H1 (cell line): ENCODE results near the gene NDUFA3. TPM values are rescaled to one million over a fixed set of nuclear protein-coding genes. Genes with fewer than 3 reads are reported as not detected.

Experiments used
- CTCF ChIA-PET: fragments of 300-600 bp; sonication (Branson Sonifier 250); formaldehyde crosslinking; loops from one replicate; lab custom pipeline; 2021; ENCODE audit not compliant: partially characterized antibody; lab: Charles Lee
- POLR2A ChIA-PET: fragments of 300-600 bp; sonication (Branson Sonifier 250); formaldehyde crosslinking; loops from one replicate; lab custom pipeline; 2021; ENCODE audit warnings: inconsistent platforms; ENCODE audit not compliant: partially characterized antibody; lab: Charles Lee
- DNase-seq, 2 experiments: peaks; one replicate each; pipeline versions ENCODE4 v3.0.0 to v3.0.0-alpha.2; 2010 to 2022; ENCODE audit warnings: low spot score in 2 of 2, low read depth in 1 of 2, mixed read lengths in 1 of 2
- FAIRE-seq: peaks from 2 replicates; lab custom pipeline; 2011; peaks lifted over from hg19 to GRCh38; lab: Jason Lieb, UNC
- H2AFZ ChIP-seq: 2 replicates; pipeline ENCODE4 v1.8.1; 2012; ENCODE audit warnings: low read length, inconsistent platforms
- H2AK5ac ChIP-seq: 2 replicates; pipeline ENCODE4 v1.6.1; 2013; ENCODE audit warnings: low read depth, low read length
- H2BK120ac ChIP-seq: replicated peaks from 2 replicates; pipeline ENCODE3; 2013; ENCODE audit warnings: low read depth, low read length, inconsistent platforms
- H2BK12ac ChIP-seq: 2 replicates; pipeline ENCODE4 v1.6.1; 2013; ENCODE audit warnings: low read depth, low read length
- H2BK15ac ChIP-seq: 2 replicates; pipeline ENCODE4 v1.6.1; 2013; ENCODE audit warnings: low read length
- H2BK20ac ChIP-seq: 2 replicates; pipeline ENCODE4 v1.6.1; 2013; ENCODE audit warnings: low read length
- H2BK5ac ChIP-seq: 2 replicates; pipeline ENCODE4 v1.6.1; 2013; ENCODE audit warnings: low read depth, low read length
- H3K14ac ChIP-seq: 2 replicates; pipeline ENCODE4 v1.6.1; 2013; ENCODE audit warnings: inconsistent platforms; ENCODE audit not compliant: insufficient read length
- H3K18ac ChIP-seq: 2 replicates; pipeline ENCODE4 v1.6.1; 2013; ENCODE audit warnings: low read length; ENCODE audit errors: extremely low read depth
- H3K23ac ChIP-seq: 2 replicates; pipeline ENCODE4 v1.6.1; 2013; ENCODE audit warnings: inconsistent platforms; ENCODE audit not compliant: insufficient read length
- H3K23me2 ChIP-seq: 2 replicates; pipeline ENCODE4 v1.6.1; 2013; ENCODE audit warnings: low read depth, low read length
- H3K27ac ChIP-seq: 2 replicates; pipeline ENCODE4 v1.6.1; 2011; ENCODE audit warnings: low read depth, low read length, inconsistent platforms
- H3K27me3 ChIP-seq, 4 experiments: replicated peaks in 1 of 4; 1 replicate in 1 of 4; 2 replicates in 3 of 4; pipeline versions ENCODE4 v1.6.1 to v1.8.1; 2011 to 2013; ENCODE audit warnings: low read length in 3 of 4, mild to moderate bottlenecking in 3 of 4, inconsistent platforms in 2 of 4, mixed read lengths in 2 of 4, moderate library complexity in 1 of 4; ENCODE audit not compliant: control insufficient read depth in 3 of 4, insufficient read depth in 3 of 4; ENCODE audit errors: extremely low read depth in 1 of 4
- H3K36me3 ChIP-seq, 4 experiments: 2 replicates each; pipeline versions ENCODE4 v1.6.1 to v1.8.1; 2011 to 2013; ENCODE audit warnings: mild to moderate bottlenecking in 4 of 4, low read length in 3 of 4, moderate library complexity in 2 of 4, control low read depth in 1 of 4, inconsistent platforms in 1 of 4; ENCODE audit not compliant: insufficient read depth in 4 of 4, control insufficient read depth in 2 of 4
- H3K4ac ChIP-seq: replicated peaks from 2 replicates; pipeline ENCODE3; 2013; ENCODE audit warnings: low read length, low read depth, mixed read lengths, inconsistent platforms; ENCODE audit not compliant: insufficient read length
- H3K4me1 ChIP-seq, 4 experiments: replicated peaks in 1 of 4; 1 replicate in 1 of 4; 2 replicates in 3 of 4; pipeline versions ENCODE4 v1.6.1 to v1.8.1; 2011 to 2013; ENCODE audit warnings: low read length in 3 of 4, inconsistent platforms in 2 of 4, mixed read lengths in 1 of 4; ENCODE audit not compliant: insufficient read depth in 4 of 4, control insufficient read depth in 3 of 4
- H3K4me2 ChIP-seq, 2 experiments: 2 replicates each; pipeline versions ENCODE4 v1.6.1 to v1.8.1; 2011 to 2013; ENCODE audit warnings: low read depth in 2 of 2, low read length in 2 of 2, control low read depth in 1 of 2, inconsistent platforms in 1 of 2, mild to moderate bottlenecking in 1 of 2; ENCODE audit not compliant: insufficient read depth in 1 of 2
- H3K4me3 ChIP-seq, 4 experiments: fragments of 200-600, 300-600 bp in 1 of 4; sonication (generic), shearing (Covaris generic), sonication (Bioruptor Twin) in 1 of 4; 2 replicates each; pipeline versions ENCODE4 v1.5.1 to v1.8.1; 2011 to 2016; ENCODE audit warnings: low read length in 4 of 4, low read depth in 3 of 4, control low read depth in 2 of 4, inconsistent platforms in 2 of 4, mild to moderate bottlenecking in 2 of 4, mixed read lengths in 1 of 4, moderate library complexity in 1 of 4; ENCODE audit not compliant: insufficient read depth in 2 of 4; ENCODE audit errors: extremely low read depth in 1 of 4
- H3K56ac ChIP-seq: replicated peaks from 2 replicates; pipeline ENCODE3; 2013; ENCODE audit warnings: low read depth, mild to moderate bottlenecking, mixed read lengths, low read length, inconsistent platforms; ENCODE audit not compliant: insufficient read length
- H3K79me1 ChIP-seq: 2 replicates; pipeline ENCODE4 v1.6.1; 2013; ENCODE audit warnings: low read depth, low read length, control low read depth
- H3K79me2 ChIP-seq, 2 experiments: 2 replicates each; pipeline versions ENCODE4 v1.6.1 to v1.8.1; 2012 to 2013; ENCODE audit warnings: low read length in 2 of 2, mild to moderate bottlenecking in 2 of 2, inconsistent platforms in 1 of 2; ENCODE audit not compliant: insufficient read depth in 2 of 2, control insufficient read depth in 1 of 2
- H3K9ac ChIP-seq, 4 experiments: replicated peaks in 1 of 4; 1 replicate in 1 of 4; 2 replicates in 3 of 4; pipeline versions ENCODE4 v1.6.1 to v1.8.1; 2011 to 2013; ENCODE audit warnings: low read depth in 3 of 4, low read length in 3 of 4, control low read depth in 2 of 4, mild to moderate bottlenecking in 2 of 4, moderate library complexity in 2 of 4, inconsistent platforms in 1 of 4; ENCODE audit errors: extremely low read depth in 1 of 4
- H3K9me3 ChIP-seq, 2 experiments: 2 replicates each; pipeline versions ENCODE4 v1.6.1 to v1.8.1; 2012 to 2013; ENCODE audit warnings: mild to moderate bottlenecking in 2 of 2, moderate library complexity in 2 of 2, control low read depth in 1 of 2, inconsistent platforms in 1 of 2, low read depth in 1 of 2, low read length in 1 of 2, mixed read lengths in 1 of 2; ENCODE audit not compliant: insufficient read depth in 2 of 2
- H4K20me1 ChIP-seq, 2 experiments: replicated peaks in 1 of 2; 2 replicates each; pipeline versions ENCODE3 to v1.8.1; 2011 to 2013; ENCODE audit warnings: inconsistent platforms in 2 of 2, low read length in 2 of 2, mild to moderate bottlenecking in 1 of 2; ENCODE audit not compliant: insufficient read depth in 2 of 2, control insufficient read depth in 1 of 2
- H4K5ac ChIP-seq: 2 replicates; pipeline ENCODE4 v1.6.1; 2013; ENCODE audit warnings: low read length, low read depth, mixed read lengths, inconsistent platforms; ENCODE audit not compliant: insufficient read length
- H4K8ac ChIP-seq: 2 replicates; pipeline ENCODE4 v1.8.0; 2013; ENCODE audit warnings: mild to moderate bottlenecking, moderate library complexity, low read length, inconsistent platforms; ENCODE audit not compliant: insufficient read depth; ENCODE audit errors: extremely low read depth
- H4K91ac ChIP-seq: replicated peaks from 2 replicates; pipeline ENCODE3; 2013; ENCODE audit warnings: low read length, mixed read lengths, inconsistent platforms; ENCODE audit not compliant: insufficient read length
- JUND ChIP-seq: IDR thresholded peaks from 2 replicates; pipeline ENCODE4 v1.6.1; 2011; ENCODE audit warnings: mild to moderate bottlenecking, improper control_type of control experiment, low read length
- POLR2A ChIP-seq, 2 experiments: IDR thresholded peaks; 1 replicate in 1 of 2; 2 replicates in 1 of 2; pipeline ENCODE4 v1.6.1; 2011; ENCODE audit warnings: low read depth in 2 of 2, low read length in 2 of 2, mild to moderate bottlenecking in 2 of 2; ENCODE audit errors: control extremely low read depth in 1 of 2
- POLR2AphosphoS5 ChIP-seq: IDR thresholded peaks from 2 replicates; pipeline ENCODE4 v1.6.1; 2011; ENCODE audit warnings: low read depth, low read length
- SIRT6 ChIP-seq: IDR thresholded peaks from one replicate; pipeline ENCODE4 v1.7.1; 2012; ENCODE audit warnings: low read length, inconsistent platforms
- WGBS, 2 experiments: shearing (Covaris generic) in 1 of 2; methylation state at CpG; one replicate each; pipeline versions ENCODE4 v1.1.6 to v1.1.7; 2013 to 2015; ENCODE audit warnings: low lambda C conversion rate in 2 of 2, mixed read lengths in 2 of 2, inconsistent platforms in 1 of 2, low coverage in 1 of 2, missing lambda C conversion rate in 1 of 2; ENCODE audit not compliant: insufficient replicate concordance in 2 of 2, insufficient coverage in 1 of 2, insufficient read length in 1 of 2; ENCODE audit errors: extremely low coverage in 1 of 2, missing lambda C conversion rate in 1 of 2; 5-methylcytosine and 5-hydroxymethylcytosine counted together
- polyA plus RNA-seq, 7 experiments: library from polyadenylated mRNA; depleted of rRNA in 3 of 7; stranded (reverse) in 5 of 7; unstranded in 2 of 7; fragments of >200 nt in 5 of 7; fragments of 200-250 nt in 2 of 7; gene quantifications; 1 replicate in 5 of 7; 2 replicates in 1 of 7; 4 replicates in 1 of 7; pipeline versions ENCODE4 v1.2.1 to v1.2.3, GENCODE V29; 2011 to 2013; ENCODE audit warnings: missing spikeins in 2 of 7, mixed read lengths in 2 of 7
- total RNA-seq: library from RNA; stranded (reverse); fragmentation: NEBNext Ultra II Directional; extraction: Animal tissue kit (Norgen Biotek cat#: 25700); gene quantifications from 2 replicates; pipeline ENCODE4 v1.2.1, GENCODE V29; 2021
- TF ChIP-seq, protein P1 (sequence below): IDR thresholded peaks from 2 replicates; pipeline ENCODE4 v1.6.1; 2011; ENCODE audit warnings: low read depth, mild to moderate bottlenecking, low read length; ENCODE audit not compliant: insufficient read depth

Gene NDUFA3
- total and polyA plus RNA-seq, 2 of the 8 experiments (the other 6 are each of a cell fraction or from before 2014, with no cell fraction given), result 175 to 208 TPM

GRCh38 chr19:54127688-54128440 is 25.2 kb downstream of the NDUFA3 start:
- Histone ChIP-seq H2AFZ (no peak overlapping the region), H3K14ac (no peak overlapping the region), H2BK12ac (no peak overlapping the region), H3K79me1 (no peaks in the 10 kb centered on the region), H3K4me1 (no peaks in the 10 kb centered on the region), H2BK20ac (no peak overlapping the region), H4K20me1 (peaks cover 0 to 9% of the 10 kb centered on the region in 2 experiments), H2BK5ac (no peak overlapping the region), H3K23me2 (no peaks in the 10 kb centered on the region), H3K4ac (no peak overlapping the region), H3K27ac (no peak overlapping the region), H3K4me3 (no peak overlapping the region), H3K56ac (no peak overlapping the region), H3K9me3 (peaks cover 0 to under 1% of the 10 kb centered on the region in 2 experiments; a peak in 1 of 4 replicates), H3K23ac (no peak overlapping the region), H4K5ac (no peak overlapping the region), H3K9ac (no peak overlapping the region), H4K8ac (no peak overlapping the region), H3K18ac (no peak overlapping the region), H3K79me2 (no peaks in the 10 kb centered on the region), H2BK15ac (no peak overlapping the region), H2BK120ac (no peak overlapping the region), H3K36me3 (peaks cover 21 to 80% (median 42%) of the 10 kb centered on the region in 4 experiments), H3K4me2 (no peak overlapping the region), H2AK5ac (no peak overlapping the region), H4K91ac (no peak overlapping the region), H3K27me3 (no peaks in the 10 kb centered on the region)
- DNase-seq, result no peak
- CTCF ChIA-PET, result no interaction called here
- FAIRE-seq, result no peak
- TF ChIP-seq SIRT6 (no peak), JUND (no peak), POLR2A (IDR thresholded peaks at IDR 0.05; ENCODE audit: control extremely low read depth in 1 of 2, low read depth in 2 of 2, low read length in 2 of 2) (no peak), POLR2AphosphoS5 (no peak)
- TF ChIP-seq, protein P1, sequence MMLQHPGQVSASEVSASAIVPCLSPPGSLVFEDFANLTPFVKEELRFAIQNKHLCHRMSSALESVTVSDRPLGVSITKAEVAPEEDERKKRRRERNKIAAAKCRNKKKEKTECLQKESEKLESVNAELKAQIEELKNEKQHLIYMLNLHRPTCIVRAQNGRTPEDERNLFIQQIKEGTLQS, result no peak
- 85% methylated on average over 18 of the region's 44 CpGs; no CpG with 5 or more reads in 1 of the 2 experiments for WGBS, 2 experiments
- POLR2A ChIA-PET, result interaction anchor here (2.9 to 5.0 kb wide), 2 partner anchors 10 to 13 kb away, joined by 13 to 40 read pairs; partner anchors contain the start of genes PRPF31 and TFPT
